H54 (cell line): ENCODE measurements around the gene CTAG2.
A peak's percentile ranks its signal among the peaks of the same experiment; 100 is the strongest.

Experiments
- DNase-seq: peaks from one replicate; pipeline ENCODE4 v3.0.0; 2011; ENCODE audit warnings: low spot score, mixed read lengths; ENCODE audit not compliant: insufficient read length
- FAIRE-seq: peaks from 3 replicates; lab custom pipeline; 2011; peaks lifted over from hg19 to GRCh38; lab: Jason Lieb, UNC
- POLR2A ChIP-seq: IDR thresholded peaks from 2 replicates; pipeline ENCODE4 v1.6.1; 2011; ENCODE audit warnings: low read depth, mild to moderate bottlenecking, low read length

Gene CTAG2

DNA sequence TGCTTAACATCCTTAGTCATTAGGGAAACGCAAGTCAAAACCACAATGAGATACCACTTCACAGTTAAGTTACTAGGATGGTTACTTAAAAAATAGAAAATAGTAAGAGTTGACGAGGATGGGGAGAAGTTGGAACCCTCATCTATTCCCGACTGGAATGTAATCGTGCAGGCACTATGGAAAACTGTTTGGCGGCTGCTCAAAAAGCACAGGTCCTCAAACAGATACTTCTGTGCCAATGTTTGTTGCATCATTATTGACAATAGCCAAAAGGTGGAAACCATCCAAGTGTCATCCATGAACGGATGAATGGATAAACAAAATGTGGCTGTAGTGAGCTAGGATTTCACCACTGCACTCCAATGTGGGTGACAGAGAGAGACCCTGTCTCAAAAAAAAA, 46.0 kb downstream of the CTAG2 start:
- DNase-seq, result no peak

DNA sequence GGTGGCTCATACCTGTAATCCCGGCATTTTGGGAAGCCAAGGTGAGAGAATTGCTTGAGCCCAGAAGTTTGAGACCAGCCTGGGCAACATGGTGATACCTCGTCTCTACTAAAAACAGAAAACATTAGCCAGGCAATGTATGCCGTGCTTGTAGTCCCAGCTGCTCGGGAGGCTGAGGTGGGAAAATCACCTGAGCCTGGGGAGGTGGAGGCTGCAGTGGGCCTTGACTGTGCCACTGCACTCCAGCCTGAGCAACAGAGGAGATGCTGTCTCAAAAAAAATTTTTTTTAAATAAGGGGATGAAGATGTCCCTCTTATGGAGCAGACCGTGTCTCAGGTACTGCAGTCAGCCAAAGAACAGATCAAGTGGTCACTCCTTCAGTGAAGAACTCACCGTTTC, 47.8 kb downstream of the CTAG2 start:
- FAIRE-seq (no peak), DNase-seq (no peak)
- TF ChIP-seq POLR2A, result no peak

More for the DNA sequence above, 46.0 kb downstream of the CTAG2 start:
- no peak for TF ChIP-seq POLR2A
- FAIRE-seq, result no peak

DNA sequence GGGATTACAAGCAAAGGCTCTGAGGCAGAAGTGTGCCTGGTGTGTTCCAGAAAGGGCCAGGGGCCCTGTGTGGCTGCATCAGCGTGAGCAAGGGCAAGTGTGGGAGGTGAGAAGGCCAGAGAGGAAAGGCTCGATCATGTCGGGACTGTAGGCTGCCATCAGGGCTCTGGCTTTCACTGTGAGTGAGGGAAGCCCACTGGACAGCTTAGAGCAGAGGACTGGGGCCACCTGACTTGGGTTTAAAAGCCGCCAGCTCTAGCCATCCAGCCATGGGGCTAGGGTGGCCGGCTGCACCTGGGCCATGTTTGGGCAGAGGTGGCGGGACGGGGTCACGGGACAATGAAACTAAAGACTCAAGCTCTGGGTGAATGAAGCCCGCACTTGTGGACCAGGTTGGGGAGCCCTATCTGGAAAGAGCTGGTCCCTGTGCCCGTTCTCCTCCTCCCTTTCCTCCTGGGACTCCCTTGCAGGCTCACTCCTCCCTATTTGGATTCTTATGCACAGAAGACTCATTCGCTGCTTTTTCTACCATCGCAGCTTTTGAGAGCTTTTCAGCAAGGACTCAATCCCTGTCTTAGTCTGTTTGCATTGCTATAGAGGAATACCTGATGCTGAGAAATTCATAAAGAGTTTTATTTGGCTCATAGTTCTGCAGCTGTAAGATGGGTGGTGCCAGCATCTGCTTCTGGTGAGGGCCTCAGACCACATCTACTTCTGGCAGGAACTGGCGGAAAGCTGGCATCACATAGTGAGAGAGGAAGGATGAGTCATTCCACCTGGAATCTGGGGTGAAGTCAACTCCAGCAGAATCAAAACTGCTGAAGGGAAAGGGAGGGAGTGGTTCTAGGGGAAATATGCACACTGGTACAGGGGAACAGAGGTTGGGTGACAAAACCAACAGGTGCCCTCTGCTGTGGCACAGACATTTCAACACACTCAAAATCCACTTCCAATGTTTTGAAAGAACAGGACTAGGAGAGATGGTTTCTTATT, 49.6 kb downstream of the CTAG2 start:
- FAIRE-seq (peak; percentile 91), DNase-seq (peak; percentile 58)
- TF ChIP-seq POLR2A, result no peak

DNA sequence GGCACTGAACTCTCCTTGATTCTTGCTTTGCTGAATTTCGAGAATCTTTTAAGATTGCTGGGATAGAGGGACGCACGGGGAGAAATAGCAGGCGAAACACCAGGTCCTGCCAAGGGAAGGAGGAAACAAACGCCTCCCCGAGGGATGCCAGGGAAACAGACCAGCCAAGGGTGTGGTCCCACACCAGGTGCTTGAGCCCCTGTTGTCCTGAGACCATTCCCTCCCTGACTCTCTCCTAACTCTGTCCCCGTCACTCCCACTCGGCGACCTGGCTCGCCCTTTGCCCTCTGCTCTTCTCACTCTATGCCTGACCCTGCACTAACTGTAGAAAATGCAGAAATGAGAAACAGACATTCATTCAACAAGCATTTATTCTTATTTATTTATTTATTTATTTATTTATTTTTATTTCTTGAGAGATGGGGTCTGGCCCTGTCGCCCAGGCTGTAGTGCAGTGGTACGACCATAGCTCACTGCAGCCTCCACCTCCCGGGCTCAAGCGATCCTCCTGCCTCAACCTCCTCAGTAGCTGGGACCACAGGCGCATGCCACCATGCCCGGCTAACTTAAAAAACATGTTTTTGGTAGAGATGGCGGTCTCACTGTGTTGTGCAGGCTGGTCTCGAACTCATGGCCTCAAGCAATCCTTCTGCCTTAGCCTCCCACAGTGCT, 50.5 kb downstream of the CTAG2 start:
- FAIRE-seq (no peak), DNase-seq (no peak)
- TF ChIP-seq POLR2A, result no peak

DNA sequence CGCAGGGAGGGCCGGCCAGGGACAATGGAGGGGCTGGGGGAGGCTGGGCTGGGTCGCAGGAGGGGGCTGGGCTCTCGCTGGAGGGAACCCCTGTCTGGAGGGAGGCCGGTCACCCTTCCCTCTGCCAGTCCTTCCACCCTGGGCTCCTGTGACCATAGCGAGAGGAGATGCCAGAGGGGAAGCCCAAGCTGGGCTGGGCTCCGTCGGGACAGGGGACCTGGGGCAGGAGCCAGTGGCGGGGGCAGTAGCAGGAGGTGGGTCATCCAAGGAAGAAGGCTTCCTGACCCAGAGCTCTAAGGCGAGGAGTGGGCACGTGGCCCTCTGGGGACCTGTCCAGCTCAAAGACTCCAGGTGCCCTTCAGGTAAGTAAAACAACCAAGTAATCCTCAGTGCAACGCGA, 51.2 kb downstream of the CTAG2 start:
- no peak for TF ChIP-seq POLR2A
- DNase-seq (no peak), FAIRE-seq (no peak)
